Mucosa of gallbladder (tissue), 1 donor: Measurements from ENCODE around the gene FHIT. TPM values are rescaled to one million over a fixed set of nuclear protein-coding genes. Genes with fewer than 3 reads are reported as not detected.
"Not testable (repeated sequence)": the region's sequence is repeated elsewhere in the genome, so short reads cannot be mapped to it uniquely, and the experiment has no call there.

Experiments
- DNase-seq: peaks from one replicate; pipeline ENCODE4 v3.0.0-alpha.2; 2020; ENCODE audit warnings: low spot score
- total RNA-seq: library from RNA; stranded (reverse); gene quantifications from one replicate; pipeline ENCODE4 v1.2.1, GENCODE V29; 2021
- donor health status: DM: no; HTN: no; CAD: no.

FHIT gene
- total RNA-seq, 1 donor from 2014 or later = 38.6 TPM

DNA sequence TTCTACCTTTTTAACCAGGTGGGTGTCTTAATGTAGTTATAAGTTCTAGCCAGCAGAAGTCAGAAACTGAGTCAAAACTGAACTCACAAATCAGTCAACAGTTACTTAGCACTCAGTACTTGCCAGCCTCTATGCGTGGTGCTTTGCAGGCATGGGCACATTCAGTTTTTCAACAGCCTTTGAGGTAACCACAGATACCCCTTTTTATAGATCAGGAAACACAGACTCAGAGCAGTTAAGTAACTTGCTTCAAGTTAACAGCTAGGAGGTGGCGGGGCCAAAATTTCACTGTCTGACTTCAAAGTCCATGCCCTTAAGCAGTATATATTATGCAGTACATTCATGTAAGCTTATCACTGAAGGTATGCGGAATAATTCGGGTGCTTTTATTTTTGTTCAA is 139.4 kb downstream of the FHIT start:
- no peak for DNase-seq

DNA sequence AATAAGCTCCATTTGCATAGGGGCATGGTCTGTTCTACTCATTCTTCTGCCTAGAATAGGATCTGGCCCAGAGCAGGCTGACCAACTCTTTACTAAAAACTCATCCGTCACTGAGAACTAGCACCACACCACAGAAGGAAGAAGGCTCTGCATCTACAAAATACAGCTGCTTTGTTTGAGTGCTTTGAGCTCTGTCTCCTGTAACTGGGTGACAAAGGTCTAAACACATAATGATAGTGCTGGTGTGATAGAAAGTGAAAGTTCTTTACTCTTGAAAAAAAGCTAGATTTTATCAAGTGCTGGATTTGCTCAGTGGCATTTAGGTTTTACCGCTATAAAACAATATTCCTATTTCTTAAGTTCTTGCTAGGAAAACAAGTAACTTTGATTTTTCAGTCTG is 140.7 kb downstream of the FHIT start:
- no peak for DNase-seq

DNA sequence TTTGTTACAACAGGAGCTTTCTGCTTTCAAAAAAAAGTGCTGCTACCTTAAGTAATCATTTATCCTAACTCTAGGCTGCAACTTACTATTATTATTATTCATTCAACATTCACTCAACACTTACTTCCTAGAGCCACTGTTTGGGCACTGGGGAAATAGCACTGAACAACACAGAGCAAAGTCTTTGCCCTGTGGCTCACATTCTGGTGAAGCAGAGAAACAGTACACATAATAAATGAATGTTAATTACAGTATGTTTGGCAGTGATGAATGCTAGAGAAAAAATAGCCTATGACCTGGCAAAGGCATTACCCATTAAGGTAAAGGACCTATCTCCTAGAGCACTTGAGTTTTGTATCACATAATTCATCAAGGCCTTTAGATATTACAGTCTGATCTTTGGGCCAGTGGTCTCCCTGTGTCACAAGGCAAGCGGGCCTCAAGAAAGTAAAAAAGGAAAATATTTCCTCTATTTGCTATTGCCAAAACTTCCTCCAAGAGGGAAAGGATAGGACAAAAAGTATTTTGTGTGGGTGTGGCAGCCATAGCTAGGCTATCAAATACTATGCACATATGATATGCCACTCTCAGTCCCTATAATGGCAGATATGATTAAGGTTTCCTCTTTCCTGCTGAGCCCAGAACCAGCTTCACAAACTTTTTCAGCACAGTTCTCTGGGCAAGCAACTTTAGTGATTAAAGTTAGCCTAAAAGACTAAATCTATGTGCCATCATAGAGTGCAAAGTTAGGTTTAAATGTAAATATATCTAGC is 142.8 kb downstream of the FHIT start:
- no peak for DNase-seq

DNA sequence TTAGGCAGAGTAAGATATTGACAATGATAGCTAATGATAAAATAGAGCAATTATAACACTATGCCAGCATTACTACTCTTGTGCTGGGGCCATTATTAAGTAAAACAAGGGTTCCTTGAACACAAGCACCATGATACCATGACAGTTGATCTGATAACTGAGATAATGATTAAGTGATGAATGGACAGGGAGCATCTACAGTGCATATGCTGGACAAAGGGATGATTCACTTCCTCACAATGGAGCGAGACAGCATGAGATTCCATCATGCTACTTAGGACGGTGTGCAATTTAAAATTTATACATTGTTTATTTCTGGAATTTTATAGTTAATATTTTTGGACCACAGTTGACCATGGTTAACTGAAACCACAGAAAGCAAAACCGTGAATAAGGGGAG is 156.6 kb downstream of the FHIT start:
- DNase-seq = no peak

DNA sequence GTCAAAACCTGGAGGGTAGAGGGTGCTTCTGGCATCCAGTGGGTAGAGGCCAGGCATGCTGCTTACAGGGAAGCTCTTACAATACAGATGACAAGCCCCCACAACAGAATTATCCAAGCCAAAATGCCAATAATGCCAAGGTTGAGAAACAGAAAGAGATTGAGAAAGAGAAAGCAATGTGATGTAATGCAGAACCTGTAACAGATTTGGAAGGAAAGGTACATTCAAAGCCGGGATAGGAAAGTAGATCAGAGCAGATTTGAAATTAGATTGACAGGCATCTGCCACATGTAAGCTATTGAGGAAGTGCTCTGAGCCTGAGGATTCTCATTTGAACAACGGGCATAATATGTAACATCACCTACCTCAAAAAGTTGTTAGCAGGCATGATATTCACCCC is 157.9 kb downstream of the FHIT start:
- no peak for DNase-seq

DNA sequence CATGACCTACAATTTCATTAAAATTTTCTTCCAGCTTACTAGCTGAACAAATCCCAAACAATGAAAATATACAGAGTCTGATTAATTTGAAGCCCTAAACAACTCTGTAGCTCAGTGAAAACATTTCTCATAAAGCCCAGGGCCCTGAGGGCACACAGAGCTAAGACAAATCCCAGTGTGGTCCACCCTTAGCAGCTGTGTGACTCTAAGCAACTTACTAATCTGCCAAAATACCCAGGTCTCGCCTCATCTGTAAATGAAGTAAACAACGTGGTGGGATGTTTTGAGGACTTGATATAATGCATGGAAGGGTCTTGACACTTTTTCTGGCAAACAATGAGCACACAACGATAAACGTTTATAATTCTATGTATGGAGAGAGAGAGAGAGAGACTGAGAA is 158.4 kb downstream of the FHIT start:
- no peak for DNase-seq

DNA sequence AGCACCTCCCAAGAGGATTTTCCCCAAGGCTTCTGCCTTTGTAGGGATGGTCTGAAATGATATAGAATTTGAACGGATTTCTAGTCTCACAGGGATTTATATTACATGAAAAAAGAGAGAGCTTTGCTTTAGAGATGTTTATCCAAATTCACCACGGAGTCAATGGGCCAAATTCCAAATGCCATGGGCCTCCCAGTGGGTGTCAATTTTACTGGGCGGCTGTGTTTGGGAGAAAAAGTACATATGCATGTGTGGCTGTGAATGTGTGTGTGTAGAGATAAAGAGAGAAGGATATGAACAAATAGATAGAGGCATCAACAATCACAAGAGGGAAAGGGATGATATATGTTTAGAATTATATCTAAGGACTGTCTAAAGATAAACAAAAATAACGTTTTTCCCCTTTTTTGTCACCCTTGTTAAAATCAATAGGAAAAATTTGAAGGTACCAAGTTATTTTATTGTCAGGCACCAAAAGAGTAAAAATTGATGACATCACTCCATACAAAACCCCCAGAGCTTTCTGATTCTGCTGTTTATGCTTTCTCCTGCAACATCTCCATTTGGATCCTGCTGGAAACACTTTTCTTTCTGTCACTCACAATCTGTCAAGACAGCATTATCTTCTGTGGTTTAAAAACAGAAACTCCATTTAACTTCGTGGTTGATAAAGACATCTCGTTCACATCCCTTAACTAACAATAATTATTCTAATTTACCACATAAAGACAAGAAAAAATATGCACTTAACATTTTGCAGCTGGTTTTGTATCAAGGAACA is 160.7 kb downstream of the FHIT start:
- DNase-seq = no peak

DNA sequence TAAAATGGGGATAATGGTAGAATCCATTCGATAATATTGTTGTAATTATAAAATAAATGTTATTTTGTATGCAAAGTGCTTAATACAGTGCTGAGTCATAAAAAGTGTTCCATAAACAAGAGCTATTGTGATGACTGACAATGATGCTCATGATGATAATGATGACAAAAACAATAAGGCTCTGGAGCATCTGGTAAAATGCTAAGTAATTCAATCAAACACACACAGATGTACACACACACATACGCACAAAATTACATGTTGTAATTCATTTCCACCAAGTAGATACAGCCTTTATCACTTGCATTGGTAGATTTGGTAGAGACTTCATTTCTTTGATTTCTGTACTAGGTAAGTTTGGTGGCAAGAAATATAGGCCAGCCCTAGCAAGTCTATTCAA is 163.8 kb downstream of the FHIT start:
- no peak for DNase-seq

DNA sequence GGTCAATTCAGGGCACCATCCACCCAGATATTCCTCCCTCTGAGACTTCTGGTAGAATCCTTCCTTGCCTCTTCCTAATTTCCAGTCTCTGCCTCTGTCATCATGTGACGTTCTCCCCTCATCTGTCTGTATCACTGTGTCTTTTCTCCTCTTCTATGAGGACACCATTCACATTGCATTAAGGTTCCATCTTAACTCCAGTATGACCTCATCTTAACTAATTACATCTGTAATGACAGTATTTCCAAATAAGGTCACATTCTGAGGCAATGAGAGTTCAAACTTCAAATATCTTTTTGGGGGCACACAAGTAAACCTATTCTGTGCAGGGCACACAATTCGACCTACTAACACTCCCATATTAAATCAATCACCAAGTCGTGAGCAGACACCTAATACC is 169.7 kb downstream of the FHIT start:
- DNase-seq = no peak

DNA sequence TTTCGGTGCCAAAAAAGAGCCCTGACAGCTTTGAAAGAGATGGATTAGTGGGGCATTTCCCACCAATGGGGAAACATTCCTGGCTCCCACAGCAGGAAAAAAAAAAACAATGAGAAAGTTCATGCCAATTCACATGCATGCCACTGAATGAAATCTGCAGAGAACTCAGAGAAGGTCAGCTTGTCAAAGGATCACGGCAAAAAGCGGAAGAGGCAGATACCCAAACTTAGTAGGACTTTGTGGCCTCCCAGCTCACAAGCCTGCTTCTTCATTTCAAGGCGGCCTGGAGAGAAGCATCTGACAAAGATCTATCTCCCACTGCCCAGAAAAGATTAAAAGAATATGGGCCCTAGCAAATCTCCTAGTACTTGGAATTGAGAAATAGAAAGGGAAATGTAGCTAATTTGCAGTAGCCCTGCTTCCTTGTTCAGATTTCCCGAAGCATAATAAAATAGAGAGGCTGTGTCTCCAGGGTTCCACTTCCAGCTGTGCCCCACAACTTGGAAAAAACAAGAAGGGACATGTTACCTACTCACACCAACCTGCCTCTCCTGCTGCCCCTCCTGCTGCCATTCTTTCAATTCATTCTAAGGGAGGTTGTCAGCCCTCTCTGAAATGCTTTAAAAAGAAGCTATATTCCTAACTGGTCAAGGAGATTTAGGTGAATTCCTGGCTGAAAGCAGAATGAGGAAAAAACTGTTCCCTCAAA is 170.4 kb downstream of the FHIT start:
- no peak for DNase-seq

DNA sequence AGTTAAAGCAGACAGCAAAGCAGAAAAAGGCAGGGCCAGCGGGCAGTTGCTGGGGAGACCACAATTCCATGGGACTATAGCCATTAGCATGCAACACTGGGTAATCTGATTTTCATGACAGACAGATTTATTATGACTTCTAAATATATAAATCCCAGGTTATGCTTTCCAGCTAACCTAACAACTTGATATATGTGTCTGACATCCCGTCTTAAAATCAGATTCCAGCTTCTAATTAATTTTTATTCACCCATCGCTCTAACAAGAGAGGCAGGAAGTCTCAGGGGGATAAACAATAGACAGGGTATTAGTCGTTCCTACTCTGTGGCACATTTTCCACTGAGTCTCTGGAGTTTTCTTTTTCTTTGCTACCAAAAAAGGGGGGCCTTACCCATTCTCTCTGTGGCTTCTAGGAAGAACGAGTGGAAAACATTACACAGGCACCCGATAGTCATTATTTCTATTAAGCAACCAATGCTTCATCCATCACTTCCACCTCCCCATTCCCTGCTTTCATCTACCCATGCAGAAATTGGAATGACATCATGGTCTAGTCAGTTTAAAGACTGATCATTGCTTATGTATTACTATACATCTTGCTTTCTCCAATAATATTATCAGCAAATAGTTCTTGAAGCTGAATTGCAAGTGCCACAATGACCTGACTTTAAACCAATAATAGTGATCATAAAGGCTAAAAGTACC is 173.1 kb downstream of the FHIT start:
- DNase-seq = no peak

DNA sequence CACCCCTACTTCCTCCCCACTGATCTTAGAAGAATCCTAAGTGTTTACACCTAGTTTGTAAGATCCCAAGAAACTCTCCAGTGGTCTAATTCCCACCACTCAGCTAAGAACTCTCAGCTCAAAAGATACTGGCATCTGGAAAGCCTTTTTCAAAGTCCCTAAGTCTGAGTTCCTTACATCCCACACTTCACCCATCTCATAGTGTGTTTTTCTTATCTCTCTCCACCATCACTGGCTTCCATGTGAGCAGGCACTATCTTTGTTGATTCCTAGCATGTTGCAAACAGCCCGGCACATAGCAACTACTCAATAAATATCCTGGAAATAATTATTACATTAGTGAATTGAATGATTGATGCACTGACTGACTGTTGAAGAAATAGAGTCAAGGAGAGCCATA is 173.7 kb downstream of the FHIT start:
- no peak for DNase-seq

DNA sequence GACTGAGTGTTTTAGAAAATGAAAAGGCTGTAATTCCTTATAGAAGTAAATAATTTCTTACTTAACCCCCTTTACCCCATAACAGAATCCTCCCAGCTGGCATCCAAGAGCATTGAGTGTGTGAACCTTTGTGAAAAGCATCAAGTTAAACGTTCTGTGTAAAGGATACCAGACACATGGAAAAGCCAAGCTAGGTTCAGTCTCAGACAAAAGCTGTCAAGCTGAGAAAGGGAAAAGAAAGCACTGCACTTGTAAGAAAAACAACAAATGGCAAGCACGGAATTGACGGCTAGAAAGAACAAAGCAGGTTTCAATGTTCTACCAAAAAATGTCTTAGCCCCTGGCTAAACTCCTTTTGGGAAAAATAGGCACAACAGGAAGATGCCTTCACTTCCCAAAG is 176.5 kb downstream of the FHIT start:
- no peak for DNase-seq

DNA sequence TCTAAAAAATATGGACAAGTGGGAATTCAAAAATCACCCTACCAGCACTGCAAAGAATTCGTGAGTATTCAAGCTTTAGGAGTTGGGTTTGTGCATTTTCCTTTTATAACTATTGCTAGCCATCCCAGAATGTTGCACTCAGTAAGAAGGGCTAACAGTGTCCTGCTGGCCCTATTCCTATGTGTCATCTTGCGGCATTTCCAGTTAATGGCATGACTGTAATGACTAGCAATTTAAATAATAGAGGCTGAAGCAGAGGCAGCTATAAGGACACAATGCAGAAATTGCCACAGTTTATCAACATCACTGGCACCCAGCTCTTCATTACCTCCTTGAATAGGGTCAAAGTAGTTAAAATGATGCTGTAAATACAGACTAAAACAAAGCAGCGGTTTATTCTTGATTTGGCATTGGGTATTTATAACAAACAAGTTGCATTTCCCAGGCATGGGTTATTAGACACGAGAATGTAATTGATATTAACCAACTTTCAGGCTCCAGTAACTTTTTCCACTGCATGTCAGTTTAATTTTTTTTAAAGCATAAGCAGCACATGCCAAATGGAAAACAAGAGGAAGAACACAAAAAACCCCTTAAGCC is 177.6 kb downstream of the FHIT start:
- no peak for DNase-seq

DNA sequence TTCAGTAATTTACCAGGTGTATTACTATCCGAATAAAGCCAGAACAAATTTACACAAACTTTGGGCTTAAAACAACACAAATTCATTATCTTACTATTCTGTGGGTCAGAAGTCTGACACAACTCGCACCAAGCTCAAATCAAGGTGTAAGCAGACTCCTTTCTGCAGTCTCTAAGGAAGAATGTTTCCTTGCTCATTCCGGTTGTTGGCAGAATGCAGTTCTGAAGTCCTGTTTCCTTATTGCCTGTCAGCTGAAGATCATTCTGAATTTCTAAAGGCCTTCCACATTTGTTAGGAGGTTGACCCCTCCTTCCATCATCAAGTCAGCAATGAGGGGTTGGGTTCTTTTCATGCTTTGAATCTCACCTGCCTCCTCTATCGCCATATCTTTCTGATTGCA is 183.2 kb downstream of the FHIT start:
- no peak for DNase-seq

DNA sequence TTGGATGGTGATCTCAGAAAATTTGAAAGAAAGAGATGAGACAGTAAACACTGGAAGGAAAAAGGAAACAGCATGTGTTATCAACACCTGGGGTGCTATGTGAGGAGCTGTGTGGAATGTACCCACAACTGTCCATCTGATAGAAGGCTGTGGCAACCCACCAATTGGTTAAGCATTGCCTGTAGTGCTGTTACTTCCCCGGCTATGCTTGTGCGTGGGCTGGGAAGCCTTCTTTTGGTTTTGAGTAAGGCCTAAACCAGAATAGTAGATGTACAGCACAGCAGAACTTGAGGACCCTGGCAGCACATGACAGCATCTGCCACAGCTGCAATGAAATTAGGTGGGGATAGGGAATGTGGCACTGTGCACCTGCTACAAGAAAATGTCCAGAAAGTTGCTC is 184.5 kb downstream of the FHIT start:
- no peak for DNase-seq

DNA sequence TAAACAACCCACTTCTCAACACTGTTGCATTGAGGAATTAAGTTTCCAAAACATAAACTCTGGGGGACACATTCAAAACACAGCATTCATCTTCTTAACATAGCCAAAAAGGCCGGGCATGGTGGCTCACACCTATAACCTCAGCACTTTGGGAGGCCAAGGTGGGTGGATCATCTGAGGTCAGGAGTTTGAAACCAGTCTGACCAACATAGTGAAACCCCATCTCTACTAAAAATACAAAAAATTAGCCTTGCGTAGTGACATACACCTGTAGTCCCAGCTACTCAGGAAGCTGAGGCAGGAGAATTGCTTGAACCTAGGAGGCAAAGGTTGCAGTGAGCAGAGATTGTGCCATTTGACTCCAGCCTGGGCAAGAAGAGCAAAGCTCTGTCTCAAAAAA is 185.0 kb downstream of the FHIT start:
- DNase-seq = not testable (repeated sequence)

DNA sequence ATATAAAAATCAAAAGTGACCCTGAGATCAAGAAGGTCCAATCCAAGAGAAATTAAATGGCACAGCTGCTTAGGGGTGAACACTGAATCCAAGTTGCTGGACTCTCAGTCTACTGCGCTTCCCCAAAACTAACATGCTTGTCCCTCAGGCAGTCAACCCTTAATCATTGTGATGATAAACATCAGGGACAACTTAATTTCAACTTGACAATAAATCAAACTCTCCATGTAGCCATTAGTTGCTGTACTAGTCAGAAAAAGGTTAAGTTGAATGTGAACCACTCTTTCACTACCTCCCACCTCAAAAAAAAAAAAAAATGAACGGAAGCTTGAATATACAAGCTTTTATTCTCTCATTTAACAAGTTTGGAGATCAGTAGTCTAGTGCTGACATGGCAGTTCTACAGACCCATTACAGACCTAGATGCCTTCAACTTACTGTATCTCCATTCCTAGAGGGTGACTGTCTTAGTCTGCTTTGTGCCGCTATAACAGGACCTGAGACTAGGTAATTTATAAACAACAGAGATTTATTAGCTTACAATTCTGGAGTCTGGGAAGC is 185.7 kb downstream of the FHIT start:
- DNase-seq = no peak

DNA sequence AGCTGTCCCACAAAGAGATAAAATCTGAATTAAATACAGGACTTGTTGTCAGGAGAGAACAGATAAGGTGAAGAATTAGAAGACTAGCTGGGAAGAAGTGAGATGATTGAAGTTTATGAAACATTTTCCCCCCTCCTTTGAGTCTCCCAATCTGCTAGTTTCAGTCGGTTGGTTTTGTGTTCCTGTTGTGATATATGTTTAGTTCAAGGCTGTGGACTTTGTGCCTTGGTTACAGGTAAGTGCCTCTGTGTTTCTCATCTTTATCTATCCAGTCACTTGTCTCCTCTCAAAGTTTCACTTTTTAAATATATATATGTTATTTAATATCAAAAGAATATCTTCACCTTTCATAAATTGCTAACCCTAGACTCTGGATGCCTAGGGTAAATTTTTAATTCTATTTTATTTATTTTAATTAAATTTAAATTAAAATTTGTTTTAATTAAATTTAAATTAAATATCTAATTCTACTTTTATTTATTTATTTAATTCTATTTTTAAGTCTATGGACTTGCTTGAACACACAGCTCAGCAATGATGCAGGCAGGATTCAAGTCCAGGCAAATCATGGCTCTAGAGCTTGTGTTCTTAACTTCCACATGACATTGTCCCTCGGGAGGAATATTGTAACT is 190.0 kb downstream of the FHIT start:
- DNase-seq = no peak

DNA sequence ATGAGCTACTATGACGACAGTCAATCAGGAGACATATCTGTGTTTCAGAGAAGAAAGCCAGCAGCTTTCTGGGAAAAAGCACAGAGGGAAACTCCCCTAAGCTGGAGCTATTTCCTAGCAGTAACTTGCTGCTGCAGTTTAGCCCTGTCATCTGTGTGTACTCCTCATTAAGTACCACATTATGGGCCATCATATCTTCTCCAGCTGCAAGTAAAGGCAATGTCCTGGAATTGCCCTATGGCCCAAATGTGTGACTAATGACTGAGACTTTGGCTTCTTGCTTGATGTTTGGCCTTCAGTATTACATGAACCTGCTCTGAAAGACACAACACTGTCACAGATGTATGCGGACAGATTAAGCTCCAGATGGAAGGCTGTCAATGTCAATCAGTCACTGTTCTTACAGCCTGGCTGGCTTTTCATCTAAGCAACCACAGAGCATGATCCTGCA is 190.8 kb downstream of the FHIT start:
- no peak for DNase-seq

DNA sequence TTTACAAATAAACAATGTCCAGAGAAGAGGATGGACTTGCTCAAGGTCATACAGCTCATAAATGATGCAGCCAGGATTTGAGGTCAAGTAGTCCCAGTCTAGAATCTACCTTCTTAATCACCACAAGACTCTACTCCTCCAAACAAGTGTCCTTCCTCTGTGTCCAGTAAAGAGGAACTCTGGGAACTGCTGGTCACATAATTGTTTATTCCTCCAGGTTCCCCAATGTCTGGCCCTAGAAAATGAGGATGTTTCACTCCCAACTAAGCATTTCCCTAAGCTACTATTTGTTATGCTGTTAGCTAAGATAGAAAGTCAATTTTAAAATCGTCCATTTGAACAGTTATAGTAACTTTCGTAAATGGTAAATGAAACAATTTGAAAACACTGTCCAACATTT is 192.4 kb downstream of the FHIT start:
- DNase-seq = no peak
